OCI-LY3 (cell line): ENCODE results near the gene CD28.

Experiments
- H2AFZ ChIP-seq: fragments of 200-600, 300-600 bp; shearing (Covaris generic); 2 replicates; pipeline ENCODE4 v1.6.0; 2014; ENCODE audit warnings: antibody characterized with exemption, low read depth, low read length
- H3K27ac ChIP-seq: fragments of 200-600, 300-600 bp; sonication (generic); 2 replicates; pipeline ENCODE4 v1.5.1; 2014; ENCODE audit warnings: mild to moderate bottlenecking, low read length, moderate library complexity, mixed read lengths
- H3K27me3 ChIP-seq: fragments of 200-600, 300-600 bp; sonication (generic); 2 replicates; pipeline ENCODE4 v1.6.1; 2014; ENCODE audit warnings: low read depth, low read length, mixed read lengths
- H3K36me3 ChIP-seq: fragments of 200-600, 300-600 bp; sonication (generic); replicated peaks from 2 replicates; pipeline ENCODE3; 2014; ENCODE audit warnings: low read depth, low read length, mixed read lengths
- H3K4me1 ChIP-seq: fragments of 300-600, 200-600 bp; sonication (generic); 2 replicates; pipeline ENCODE4 v1.6.1; 2014; ENCODE audit warnings: low read length, mixed read lengths
- H3K4me2 ChIP-seq: fragments of 200-600, 300-600 bp; sonication (generic); 2 replicates; pipeline ENCODE4 v1.6.1; 2014; ENCODE audit warnings: low read length, mixed read lengths
- H3K4me3 ChIP-seq: fragments of 300-600, 200-600 bp; sonication (generic); 2 replicates; pipeline ENCODE4 v1.5.1; 2014; ENCODE audit warnings: antibody characterized with exemption, mild to moderate bottlenecking, low read length, moderate library complexity
- H3K79me2 ChIP-seq: fragments of 300-600, 200-600 bp; shearing (Covaris generic); 2 replicates; pipeline ENCODE4 v1.6.1; 2014; ENCODE audit warnings: mild to moderate bottlenecking, low read length, mixed read lengths
- H3K9ac ChIP-seq: fragments of 300-600, 200-600 bp; shearing (Covaris generic); 2 replicates; pipeline ENCODE4 v1.6.0; 2014; ENCODE audit warnings: mild to moderate bottlenecking, low read length, moderate library complexity
- H3K9me3 ChIP-seq: fragments of 200-600, 300-600 bp; shearing (Covaris generic); 2 replicates; pipeline ENCODE4 v1.6.1; 2014; ENCODE audit warnings: low read length, mixed read lengths; ENCODE audit not compliant: insufficient read depth
- H4K20me1 ChIP-seq: fragments of 200-600, 300-600 bp; sonication (generic); 2 replicates; pipeline ENCODE4 v1.6.1; 2016; ENCODE audit warnings: low read length, mixed read lengths; ENCODE audit not compliant: insufficient read depth
- EZH2phosphoT487 ChIP-seq: fragments of 200-600 bp; shearing (Covaris generic); IDR thresholded peaks from 2 replicates; pipeline ENCODE4 v1.6.1; 2018; ENCODE audit warnings: antibody characterized with exemption, mixed run types, low read depth
- TF ChIP-seq, protein P1 (sequence below): fragments of 200-600, 300-600 bp; sonication (generic); IDR thresholded peaks from 2 replicates; pipeline ENCODE4 v1.5.1; 2014; ENCODE audit warnings: antibody characterized with exemption, low read length, low read depth

CD28 gene

DNA sequence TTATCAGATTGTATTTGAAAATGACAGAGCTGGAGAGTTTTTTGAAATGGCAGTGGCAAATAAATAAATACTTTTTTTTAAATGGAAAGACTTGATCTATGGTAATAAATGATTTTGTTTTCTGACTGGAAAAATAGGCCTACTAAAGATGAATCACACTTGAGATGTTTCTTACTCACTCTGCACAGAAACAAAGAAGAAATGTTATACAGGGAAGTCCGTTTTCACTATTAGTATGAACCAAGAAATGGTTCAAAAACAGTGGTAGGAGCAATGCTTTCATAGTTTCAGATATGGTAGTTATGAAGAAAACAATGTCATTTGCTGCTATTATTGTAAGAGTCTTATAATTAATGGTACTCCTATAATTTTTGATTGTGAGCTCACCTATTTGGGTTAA, 30.9 kb downstream of the CD28 start:
- TF ChIP-seq, protein P1, sequence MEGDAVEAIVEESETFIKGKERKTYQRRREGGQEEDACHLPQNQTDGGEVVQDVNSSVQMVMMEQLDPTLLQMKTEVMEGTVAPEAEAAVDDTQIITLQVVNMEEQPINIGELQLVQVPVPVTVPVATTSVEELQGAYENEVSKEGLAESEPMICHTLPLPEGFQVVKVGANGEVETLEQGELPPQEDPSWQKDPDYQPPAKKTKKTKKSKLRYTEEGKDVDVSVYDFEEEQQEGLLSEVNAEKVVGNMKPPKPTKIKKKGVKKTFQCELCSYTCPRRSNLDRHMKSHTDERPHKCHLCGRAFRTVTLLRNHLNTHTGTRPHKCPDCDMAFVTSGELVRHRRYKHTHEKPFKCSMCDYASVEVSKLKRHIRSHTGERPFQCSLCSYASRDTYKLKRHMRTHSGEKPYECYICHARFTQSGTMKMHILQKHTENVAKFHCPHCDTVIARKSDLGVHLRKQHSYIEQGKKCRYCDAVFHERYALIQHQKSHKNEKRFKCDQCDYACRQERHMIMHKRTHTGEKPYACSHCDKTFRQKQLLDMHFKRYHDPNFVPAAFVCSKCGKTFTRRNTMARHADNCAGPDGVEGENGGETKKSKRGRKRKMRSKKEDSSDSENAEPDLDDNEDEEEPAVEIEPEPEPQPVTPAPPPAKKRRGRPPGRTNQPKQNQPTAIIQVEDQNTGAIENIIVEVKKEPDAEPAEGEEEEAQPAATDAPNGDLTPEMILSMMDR = no peak
- no peak for TF ChIP-seq EZH2phosphoT487
- H3K27ac ChIP-seq = no peak overlapping the region
- no peaks in the 10 kb centered on the region for H3K79me2 ChIP-seq
- peaks cover 11% of the 10 kb centered on the region for H3K4me1 ChIP-seq
- no peaks in the 10 kb centered on the region for H3K36me3 ChIP-seq
- H3K9me3 ChIP-seq = no peaks in the 10 kb centered on the region
- H3K4me2 ChIP-seq = no peak overlapping the region; the same call in 1 of the 2 replicates
- no peak overlapping the region for H2AFZ ChIP-seq
- H3K27me3 ChIP-seq = no peaks in the 10 kb centered on the region; the same call in 1 of the 2 replicates
- no peak overlapping the region for H3K9ac ChIP-seq
- no peaks in the 10 kb centered on the region for H4K20me1 ChIP-seq
- no peak overlapping the region for H3K4me3 ChIP-seq

DNA sequence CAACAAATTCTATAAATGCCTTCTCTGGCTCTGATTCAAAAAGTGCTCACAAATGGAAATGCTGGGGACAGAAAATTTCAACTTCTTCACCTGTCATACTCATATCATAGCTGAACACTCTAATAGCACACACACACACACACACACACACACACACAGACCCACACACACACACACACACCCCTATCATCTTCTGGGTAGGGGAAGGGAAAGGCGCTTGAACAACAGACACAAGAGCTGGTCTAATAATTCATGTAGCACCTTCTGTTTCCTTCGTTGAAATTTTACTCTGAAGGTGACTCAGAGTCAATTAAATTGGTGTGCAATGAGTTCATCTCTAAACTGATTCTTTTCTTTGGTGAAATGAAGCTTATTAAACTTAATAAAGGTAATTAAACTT, 32.9 kb downstream of the CD28 start:
- Histone ChIP-seq H3K79me2 (no peaks in the 10 kb centered on the region), H3K27ac (no peak overlapping the region), H3K27me3 (no peaks in the 10 kb centered on the region), H3K9me3 (no peaks in the 10 kb centered on the region), H4K20me1 (no peaks in the 10 kb centered on the region), H3K9ac (no peak overlapping the region), H2AFZ (no peak overlapping the region), H3K4me3 (no peak overlapping the region), H3K36me3 (no peaks in the 10 kb centered on the region), H3K4me1 (peaks cover 11% of the 10 kb centered on the region), H3K4me2 (no peak overlapping the region)
- TF ChIP-seq, protein P1 = no peak
- TF ChIP-seq EZH2phosphoT487 = no peak

DNA sequence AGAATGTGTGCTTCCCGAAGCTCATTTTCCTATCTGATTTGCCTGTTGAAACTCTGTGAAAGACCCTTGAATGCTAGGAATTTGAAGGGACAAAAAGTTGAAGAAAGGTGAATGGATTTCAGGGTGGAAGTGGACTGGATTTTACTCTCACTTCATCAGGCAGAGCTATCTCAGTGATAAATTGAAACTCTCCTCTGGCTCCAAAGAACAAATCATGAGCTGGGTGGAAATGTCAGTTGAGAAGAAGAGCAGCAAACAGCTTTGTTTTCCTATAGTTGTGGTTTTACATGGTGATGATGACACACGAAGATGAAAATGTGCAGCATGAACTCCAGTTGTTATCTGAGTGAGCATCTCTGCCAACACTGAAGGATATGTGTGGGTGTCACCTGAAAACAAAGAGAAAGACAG, 34.4 kb downstream of the CD28 start:
- no peaks in the 10 kb centered on the region for H4K20me1 ChIP-seq
- H3K79me2 ChIP-seq = no peaks in the 10 kb centered on the region
- no peak overlapping the region for H2AFZ ChIP-seq
- no peak for TF ChIP-seq EZH2phosphoT487
- TF ChIP-seq, protein P1 = no peak
- no peak overlapping the region for H3K4me2 ChIP-seq
- H3K9ac ChIP-seq = no peak overlapping the region
- no peaks in the 10 kb centered on the region for H3K27me3 ChIP-seq
- no peaks in the 10 kb centered on the region for H3K36me3 ChIP-seq
- no peaks in the 10 kb centered on the region for H3K9me3 ChIP-seq
- H3K4me1 ChIP-seq = peaks cover 17% of the 10 kb centered on the region
- H3K27ac ChIP-seq = no peak overlapping the region
- H3K4me3 ChIP-seq = no peak overlapping the region

DNA sequence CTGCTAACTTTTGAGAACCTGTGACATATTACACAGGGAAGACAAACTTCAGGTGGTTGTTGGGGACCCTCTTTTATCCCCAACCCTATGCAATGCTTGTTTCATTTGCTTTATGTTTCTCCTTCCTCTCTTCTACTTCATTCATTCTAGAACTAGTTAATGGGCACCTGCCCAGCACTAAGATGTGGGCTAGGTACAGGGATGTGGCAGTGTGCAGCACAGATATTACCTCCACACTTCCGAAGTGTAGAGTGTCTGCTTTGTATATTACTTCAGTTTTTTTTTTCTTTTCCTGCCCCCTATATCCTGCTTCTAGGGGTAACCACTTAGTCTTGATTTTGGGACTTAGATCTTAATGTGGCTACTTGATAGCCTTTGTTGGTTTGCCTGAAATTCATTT, 35.1 kb downstream of the CD28 start:
- H3K9ac ChIP-seq = no peak overlapping the region

More for the DNA sequence above, 35.1 kb downstream of the CD28 start:
- no peak overlapping the region for H2AFZ ChIP-seq
- H3K4me1 ChIP-seq = peaks cover 17% of the 10 kb centered on the region
- no peak overlapping the region for H3K4me2 ChIP-seq
- no peaks in the 10 kb centered on the region for H3K36me3 ChIP-seq
- no peaks in the 10 kb centered on the region for H3K9me3 ChIP-seq
- TF ChIP-seq, protein P1 = no peak
- TF ChIP-seq EZH2phosphoT487 = no peak
- no peaks in the 10 kb centered on the region for H3K27me3 ChIP-seq
- no peak overlapping the region for H3K27ac ChIP-seq
- H4K20me1 ChIP-seq = no peaks in the 10 kb centered on the region
- H3K79me2 ChIP-seq = no peaks in the 10 kb centered on the region
- H3K4me3 ChIP-seq = no peak overlapping the region
